GM23338 (cell line): ENCODE results near the gene FXYD6. TPM values are rescaled to one million over a fixed set of nuclear protein-coding genes. Genes with fewer than 3 reads are reported as not detected.

Source experiments
- STAT1 ChIP-seq: IDR thresholded peaks from one replicate; pipeline ENCODE4 v1.6.1; 2016; ENCODE audit warnings: antibody characterized with exemption; ENCODE audit not compliant: unreplicated experiment
- polyA plus RNA-seq: library from polyadenylated mRNA; unstranded; fragments of >200 nt; fragmentation: Nextera tagmentation; extraction: Ambion mirVana; gene quantifications from 2 replicates; pipeline ENCODE4 v1.2.1, GENCODE V29; 2016
- total RNA-seq: library from RNA; depleted of rRNA; stranded (reverse); fragments of >200 nt; shearing (Covaris generic); gene quantifications from 2 replicates; pipeline ENCODE4 v1.2.3, GENCODE V29; 2014
- TF ChIP-seq, protein P1 (sequence below): fragments of 250-450 bp; sonication (Bioruptor Pico); IDR thresholded peaks from 2 replicates; pipeline ENCODE4 v1.5.0; 2020; ENCODE audit warnings: mild to moderate bottlenecking, moderate library complexity
- TF ChIP-seq, protein P2 (sequence below), 2 experiments: fragments of 200-600 bp in 1 of 2; sonication (generic) in 1 of 2; conservative IDR thresholded peaks; 2 replicates each; pipeline versions ENCODE4 v1.5.1 to v1.6.1; 2016 to 2017; ENCODE audit warnings: antibody characterized with exemption in 2 of 2, low read depth in 2 of 2, mild to moderate bottlenecking in 2 of 2, moderate library complexity in 1 of 2
- TF ChIP-seq, protein P3 (sequence below): IDR thresholded peaks from one replicate; pipeline ENCODE4 v1.6.1; 2018; ENCODE audit warnings: antibody characterized with exemption; ENCODE audit not compliant: unreplicated experiment

Gene FXYD6
- total and polyA plus RNA-seq, 2 experiments from 2014 or later: 26.2 to 30.7 TPM

DNA sequence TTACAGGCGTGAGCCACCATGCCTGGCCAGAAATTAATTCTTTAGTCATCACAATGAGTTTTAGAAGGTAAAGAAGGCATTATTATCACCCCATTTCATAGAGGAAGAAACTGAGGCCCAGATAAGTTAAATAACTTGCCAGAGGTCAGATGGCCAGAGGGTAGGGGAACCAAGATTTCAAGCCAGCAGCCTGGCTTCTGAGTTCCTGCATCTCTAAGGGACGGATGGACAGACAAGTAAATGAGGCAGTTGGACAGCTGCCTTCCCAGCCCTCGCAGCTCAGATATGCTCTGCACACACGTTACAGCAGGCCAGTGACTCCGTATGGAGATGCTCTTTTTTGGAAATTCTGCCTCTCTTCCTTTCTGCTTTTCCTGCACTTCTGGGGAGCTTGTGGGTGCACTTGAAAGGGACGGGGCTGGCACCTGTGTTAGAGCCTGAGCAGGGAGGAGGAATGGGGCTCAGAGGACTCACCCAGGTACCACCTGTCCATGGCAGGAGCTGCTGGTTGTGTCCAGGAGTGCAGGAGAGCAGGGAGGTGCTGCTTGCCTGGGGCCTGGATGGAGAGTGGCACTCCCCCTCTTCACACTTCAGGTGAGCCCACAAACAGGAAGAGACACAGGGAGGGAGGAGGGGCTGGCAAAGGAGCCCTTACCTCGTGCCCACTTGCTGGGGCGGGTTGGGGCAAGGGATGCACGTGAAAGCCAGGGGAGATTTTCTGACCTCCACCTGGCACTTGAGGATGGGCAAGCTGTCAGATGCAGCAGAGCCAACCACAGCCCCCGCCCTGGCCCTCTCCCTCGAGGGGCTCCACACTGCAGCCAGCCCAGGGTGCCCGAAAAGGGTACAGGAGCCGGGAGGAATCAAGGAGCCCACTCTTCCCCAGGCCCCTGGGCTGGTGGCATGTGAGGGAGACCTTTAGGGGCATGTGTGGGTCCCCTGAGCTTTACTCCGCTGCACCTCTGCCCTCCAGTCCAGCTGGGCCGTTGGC lies 48.6 kb downstream of the FXYD6 start (continued):
- TF ChIP-seq, protein P1, sequence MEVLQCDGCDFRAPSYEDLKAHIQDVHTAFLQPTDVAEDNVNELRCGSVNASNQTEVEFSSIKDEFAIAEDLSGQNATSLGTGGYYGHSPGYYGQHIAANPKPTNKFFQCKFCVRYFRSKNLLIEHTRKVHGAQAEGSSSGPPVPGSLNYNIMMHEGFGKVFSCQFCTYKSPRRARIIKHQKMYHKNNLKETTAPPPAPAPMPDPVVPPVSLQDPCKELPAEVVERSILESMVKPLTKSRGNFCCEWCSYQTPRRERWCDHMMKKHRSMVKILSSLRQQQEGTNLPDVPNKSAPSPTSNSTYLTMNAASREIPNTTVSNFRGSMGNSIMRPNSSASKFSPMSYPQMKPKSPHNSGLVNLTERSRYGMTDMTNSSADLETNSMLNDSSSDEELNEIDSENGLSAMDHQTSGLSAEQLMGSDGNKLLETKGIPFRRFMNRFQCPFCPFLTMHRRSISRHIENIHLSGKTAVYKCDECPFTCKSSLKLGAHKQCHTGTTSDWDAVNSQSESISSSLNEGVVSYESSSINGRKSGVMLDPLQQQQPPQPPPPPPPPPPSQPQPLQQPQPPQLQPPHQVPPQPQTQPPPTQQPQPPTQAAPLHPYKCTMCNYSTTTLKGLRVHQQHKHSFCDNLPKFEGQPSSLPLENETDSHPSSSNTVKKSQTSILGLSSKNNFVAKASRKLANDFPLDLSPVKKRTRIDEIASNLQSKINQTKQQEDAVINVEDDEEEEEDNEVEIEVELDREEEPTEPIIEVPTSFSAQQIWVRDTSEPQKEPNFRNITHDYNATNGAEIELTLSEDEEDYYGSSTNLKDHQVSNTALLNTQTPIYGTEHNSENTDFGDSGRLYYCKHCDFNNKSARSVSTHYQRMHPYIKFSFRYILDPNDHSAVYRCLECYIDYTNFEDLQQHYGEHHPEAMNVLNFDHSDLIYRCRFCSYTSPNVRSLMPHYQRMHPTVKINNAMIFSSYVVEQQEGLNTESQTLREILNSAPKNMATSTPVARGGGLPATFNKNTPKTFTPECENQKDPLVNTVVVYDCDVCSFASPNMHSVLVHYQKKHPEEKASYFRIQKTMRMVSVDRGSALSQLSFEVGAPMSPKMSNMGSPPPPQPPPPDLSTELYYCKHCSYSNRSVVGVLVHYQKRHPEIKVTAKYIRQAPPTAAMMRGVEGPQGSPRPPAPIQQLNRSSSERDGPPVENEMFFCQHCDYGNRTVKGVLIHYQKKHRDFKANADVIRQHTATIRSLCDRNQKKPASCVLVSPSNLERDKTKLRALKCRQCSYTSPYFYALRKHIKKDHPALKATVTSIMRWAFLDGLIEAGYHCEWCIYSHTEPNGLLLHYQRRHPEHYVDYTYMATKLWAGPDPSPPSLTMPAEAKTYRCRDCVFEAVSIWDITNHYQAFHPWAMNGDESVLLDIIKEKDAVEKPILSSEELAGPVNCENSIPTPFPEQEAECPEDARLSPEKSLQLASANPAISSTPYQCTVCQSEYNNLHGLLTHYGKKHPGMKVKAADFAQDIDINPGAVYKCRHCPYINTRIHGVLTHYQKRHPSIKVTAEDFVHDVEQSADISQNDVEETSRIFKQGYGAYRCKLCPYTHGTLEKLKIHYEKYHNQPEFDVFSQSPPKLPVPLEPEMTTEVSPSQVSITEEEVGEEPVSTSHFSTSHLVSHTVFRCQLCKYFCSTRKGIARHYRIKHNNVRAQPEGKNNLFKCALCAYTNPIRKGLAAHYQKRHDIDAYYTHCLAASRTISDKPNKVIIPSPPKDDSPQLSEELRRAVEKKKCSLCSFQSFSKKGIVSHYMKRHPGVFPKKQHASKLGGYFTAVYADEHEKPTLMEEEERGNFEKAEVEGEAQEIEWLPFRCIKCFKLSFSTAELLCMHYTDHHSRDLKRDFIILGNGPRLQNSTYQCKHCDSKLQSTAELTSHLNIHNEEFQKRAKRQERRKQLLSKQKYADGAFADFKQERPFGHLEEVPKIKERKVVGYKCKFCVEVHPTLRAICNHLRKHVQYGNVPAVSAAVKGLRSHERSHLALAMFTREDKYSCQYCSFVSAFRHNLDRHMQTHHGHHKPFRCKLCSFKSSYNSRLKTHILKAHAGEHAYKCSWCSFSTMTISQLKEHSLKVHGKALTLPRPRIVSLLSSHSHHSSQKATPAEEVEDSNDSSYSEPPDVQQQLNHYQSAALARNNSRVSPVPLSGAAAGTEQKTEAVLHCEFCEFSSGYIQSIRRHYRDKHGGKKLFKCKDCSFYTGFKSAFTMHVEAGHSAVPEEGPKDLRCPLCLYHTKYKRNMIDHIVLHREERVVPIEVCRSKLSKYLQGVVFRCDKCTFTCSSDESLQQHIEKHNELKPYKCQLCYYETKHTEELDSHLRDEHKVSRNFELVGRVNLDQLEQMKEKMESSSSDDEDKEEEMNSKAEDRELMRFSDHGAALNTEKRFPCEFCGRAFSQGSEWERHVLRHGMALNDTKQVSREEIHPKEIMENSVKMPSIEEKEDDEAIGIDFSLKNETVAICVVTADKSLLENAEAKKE (CRISPR knock-in tag): no peak
- TF ChIP-seq, protein P2, sequence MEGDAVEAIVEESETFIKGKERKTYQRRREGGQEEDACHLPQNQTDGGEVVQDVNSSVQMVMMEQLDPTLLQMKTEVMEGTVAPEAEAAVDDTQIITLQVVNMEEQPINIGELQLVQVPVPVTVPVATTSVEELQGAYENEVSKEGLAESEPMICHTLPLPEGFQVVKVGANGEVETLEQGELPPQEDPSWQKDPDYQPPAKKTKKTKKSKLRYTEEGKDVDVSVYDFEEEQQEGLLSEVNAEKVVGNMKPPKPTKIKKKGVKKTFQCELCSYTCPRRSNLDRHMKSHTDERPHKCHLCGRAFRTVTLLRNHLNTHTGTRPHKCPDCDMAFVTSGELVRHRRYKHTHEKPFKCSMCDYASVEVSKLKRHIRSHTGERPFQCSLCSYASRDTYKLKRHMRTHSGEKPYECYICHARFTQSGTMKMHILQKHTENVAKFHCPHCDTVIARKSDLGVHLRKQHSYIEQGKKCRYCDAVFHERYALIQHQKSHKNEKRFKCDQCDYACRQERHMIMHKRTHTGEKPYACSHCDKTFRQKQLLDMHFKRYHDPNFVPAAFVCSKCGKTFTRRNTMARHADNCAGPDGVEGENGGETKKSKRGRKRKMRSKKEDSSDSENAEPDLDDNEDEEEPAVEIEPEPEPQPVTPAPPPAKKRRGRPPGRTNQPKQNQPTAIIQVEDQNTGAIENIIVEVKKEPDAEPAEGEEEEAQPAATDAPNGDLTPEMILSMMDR (conservative IDR thresholded peaks at IDR 0.05; ENCODE audit: low read depth in 2 of 2): no peak
- no peak for TF ChIP-seq STAT1
- TF ChIP-seq, protein P3, sequence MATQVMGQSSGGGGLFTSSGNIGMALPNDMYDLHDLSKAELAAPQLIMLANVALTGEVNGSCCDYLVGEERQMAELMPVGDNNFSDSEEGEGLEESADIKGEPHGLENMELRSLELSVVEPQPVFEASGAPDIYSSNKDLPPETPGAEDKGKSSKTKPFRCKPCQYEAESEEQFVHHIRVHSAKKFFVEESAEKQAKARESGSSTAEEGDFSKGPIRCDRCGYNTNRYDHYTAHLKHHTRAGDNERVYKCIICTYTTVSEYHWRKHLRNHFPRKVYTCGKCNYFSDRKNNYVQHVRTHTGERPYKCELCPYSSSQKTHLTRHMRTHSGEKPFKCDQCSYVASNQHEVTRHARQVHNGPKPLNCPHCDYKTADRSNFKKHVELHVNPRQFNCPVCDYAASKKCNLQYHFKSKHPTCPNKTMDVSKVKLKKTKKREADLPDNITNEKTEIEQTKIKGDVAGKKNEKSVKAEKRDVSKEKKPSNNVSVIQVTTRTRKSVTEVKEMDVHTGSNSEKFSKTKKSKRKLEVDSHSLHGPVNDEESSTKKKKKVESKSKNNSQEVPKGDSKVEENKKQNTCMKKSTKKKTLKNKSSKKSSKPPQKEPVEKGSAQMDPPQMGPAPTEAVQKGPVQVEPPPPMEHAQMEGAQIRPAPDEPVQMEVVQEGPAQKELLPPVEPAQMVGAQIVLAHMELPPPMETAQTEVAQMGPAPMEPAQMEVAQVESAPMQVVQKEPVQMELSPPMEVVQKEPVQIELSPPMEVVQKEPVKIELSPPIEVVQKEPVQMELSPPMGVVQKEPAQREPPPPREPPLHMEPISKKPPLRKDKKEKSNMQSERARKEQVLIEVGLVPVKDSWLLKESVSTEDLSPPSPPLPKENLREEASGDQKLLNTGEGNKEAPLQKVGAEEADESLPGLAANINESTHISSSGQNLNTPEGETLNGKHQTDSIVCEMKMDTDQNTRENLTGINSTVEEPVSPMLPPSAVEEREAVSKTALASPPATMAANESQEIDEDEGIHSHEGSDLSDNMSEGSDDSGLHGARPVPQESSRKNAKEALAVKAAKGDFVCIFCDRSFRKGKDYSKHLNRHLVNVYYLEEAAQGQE: no peak
